ENCODE results near the gene SCP2.

GRCh38 chr1:53086491-53087070 is 159.5 kb downstream of the SCP2 start:
- TF ChIP-seq RAD21 (IDR thresholded peaks at IDR 0.05; ENCODE audit: low read length), result no peak
- no peak for TF ChIP-seq CTCF (conservative IDR thresholded peaks at IDR 0.05; ENCODE audit: low read depth, low read length)
- TF ChIP-seq MXI1 (IDR thresholded peaks at IDR 0.05; ENCODE audit: borderline replicate concordance, low read depth, low read length), result no peak
